GM13976 (cell line): ENCODE measurements around the gene GCN1.

ENCODE experiments used
- DNase-seq: peaks from one replicate; pipeline ENCODE4 v3.0.0; 2012; ENCODE audit warnings: low spot score
- CTCF ChIP-seq: IDR thresholded peaks from 2 replicates; pipeline ENCODE4 v1.5.1; 2012; ENCODE audit warnings: borderline replicate concordance, mild to moderate bottlenecking; ENCODE audit not compliant: insufficient read depth; ENCODE audit errors: extremely low read depth, missing control alignments, control extremely low read depth
- in situ Hi-C: fragments of 300-500 bp; cut with MboI; formaldehyde crosslinking; loops from one replicate; pipeline ENCODE4 v1.12.0; 2022; ENCODE audit warnings: low sequenced_read_pairs, mixed read lengths, inconsistent platforms; ENCODE audit not compliant: unreplicated experiment

GCN1 gene

GRCh38 chr12:120234643-120235368, 40.3 kb upstream of the GCN1 start:
- in situ Hi-C loops, result no loop called here
- no peak for TF ChIP-seq CTCF
- DNase-seq, result no peak

GRCh38 chr12:120231316-120232011, 36.9 kb upstream of the GCN1 start:
- no peak for DNase-seq
- in situ Hi-C loops, result no loop called here
- no peak for TF ChIP-seq CTCF

- no peak for DNase-seq
- no peak for TF ChIP-seq CTCF
- in situ Hi-C loops, result no loop called here
Measured at GRCh38 chr12:120230974-120231315, 36.4 kb upstream of the GCN1 start.

- no peak for DNase-seq
- no peak for TF ChIP-seq CTCF
- in situ Hi-C loops, result no loop called here
Measured at GRCh38 chr12:120230326-120230973, 35.9 kb upstream of the GCN1 start.

- DNase-seq, result no peak
- in situ Hi-C loops, result loop anchor here (5.0 kb wide), 1 partner anchor 38 kb away; the partner anchor contains the start of gene PXN
- TF ChIP-seq CTCF, result no peak
Measured at GRCh38 chr12:120229487-120230325, 35.2 kb upstream of the GCN1 start.

GRCh38 chr12:120229071-120229486, 34.6 kb upstream of the GCN1 start:
- in situ Hi-C loops, result loop anchor here (5.0 kb wide), 1 partner anchor 38 kb away; the partner anchor contains the start of gene PXN
- no peak for DNase-seq
- no peak for TF ChIP-seq CTCF
